Brain microvascular endothelial cell (primary cell): ENCODE results near the gene EYA2.

Source experiments
- DNase-seq: peaks from one replicate; pipeline ENCODE4 v3.0.0-alpha.2; 2020
- H3K27ac ChIP-seq: fragments of 250-450 bp; sonication (Bioruptor Pico); 2 replicates; pipeline ENCODE4 v1.5.1; 2020; ENCODE audit warnings: mild to moderate bottlenecking, moderate library complexity
- H3K27me3 ChIP-seq: fragments of 250-450 bp; sonication (Bioruptor Pico); replicated peaks from 2 replicates; pipeline ENCODE4 v1.5.1; 2020; ENCODE audit warnings: mild to moderate bottlenecking
- H3K36me3 ChIP-seq: fragments of 250-450 bp; sonication (Bioruptor Pico); replicated peaks from 2 replicates; pipeline ENCODE4 v1.5.1; 2020; ENCODE audit warnings: mild to moderate bottlenecking
- H3K4me3 ChIP-seq: 2 replicates; pipeline ENCODE4 v1.5.1; 2011; ENCODE audit warnings: low read depth, mild to moderate bottlenecking, control low read depth, low read length, moderate library complexity
- CTCF ChIP-seq: IDR thresholded peaks from 2 replicates; pipeline ENCODE4 v1.5.1; 2011; ENCODE audit warnings: low read depth, mild to moderate bottlenecking, moderate library complexity, low read length, control low read depth, inconsistent platforms; ENCODE audit errors: missing control alignments
- in situ Hi-C: cut with HindIII; loops from 2 replicates; pipeline ENCODE4 v1.10.0; 2017; ENCODE audit warnings: low sequenced_read_pairs, low pct_ligation_motif_present

The EYA2 gene

GRCh38 chr20:47217482-47218446 lies 323.1 kb downstream of the EYA2 start:
- peaks cover 41% of the 10 kb centered on the region for H3K36me3 ChIP-seq
- in situ Hi-C loops = no loop called here

GRCh38 chr20:47220161-47220582 lies 325.5 kb downstream of the EYA2 start:
- no peak for DNase-seq
- in situ Hi-C loops = no loop called here
- peak; percentile 83 for TF ChIP-seq CTCF
- H3K27me3 ChIP-seq = no peaks in the 10 kb centered on the region
- peaks cover 49% of the 10 kb centered on the region for H3K36me3 ChIP-seq
- H3K4me3 ChIP-seq = no peak overlapping the region
- H3K27ac ChIP-seq = no peak overlapping the region

More at GRCh38 chr20:47217482-47218446, 323.1 kb downstream of the EYA2 start:
- Histone ChIP-seq H3K27ac (no peak overlapping the region), H3K4me3 (no peak overlapping the region), H3K27me3 (no peaks in the 10 kb centered on the region)
- DNase-seq = no peak
- no peak for TF ChIP-seq CTCF

GRCh38 chr20:47221036-47221625 lies 326.5 kb downstream of the EYA2 start:
- in situ Hi-C loops = no loop called here
- peaks cover 50% of the 10 kb centered on the region for H3K36me3 ChIP-seq
- no peak for TF ChIP-seq CTCF
- no peaks in the 10 kb centered on the region for H3K27me3 ChIP-seq
- no peak for DNase-seq
- H3K4me3 ChIP-seq = no peak overlapping the region
- no peak overlapping the region for H3K27ac ChIP-seq

- in situ Hi-C loops = no loop called here
- H3K27me3 ChIP-seq = no peaks in the 10 kb centered on the region
- peaks cover 57% of the 10 kb centered on the region for H3K36me3 ChIP-seq
- no peak for DNase-seq
- H3K27ac ChIP-seq = no peak overlapping the region
- TF ChIP-seq CTCF = no peak
- no peak overlapping the region for H3K4me3 ChIP-seq
Observed at GRCh38 chr20:47222468-47223119, 328.0 kb downstream of the EYA2 start.

GRCh38 chr20:47223896-47224295 lies 329.3 kb downstream of the EYA2 start:
- no peak overlapping the region for H3K27ac ChIP-seq
- DNase-seq = no peak
- H3K27me3 ChIP-seq = no peaks in the 10 kb centered on the region
- no peak overlapping the region for H3K4me3 ChIP-seq
- H3K36me3 ChIP-seq = peaks cover 64% of the 10 kb centered on the region
- in situ Hi-C loops = no loop called here
- no peak for TF ChIP-seq CTCF
